GM19099 (cell line): ENCODE measurements around the gene SLC25A13.

Experiments used
- POLR2A ChIP-seq: IDR thresholded peaks from 3 replicates; pipeline ENCODE4 v1.6.1; 2011; ENCODE audit warnings: low read depth; ENCODE audit not compliant: insufficient read length; ENCODE audit errors: extremely low read depth

The SLC25A13 gene

DNA sequence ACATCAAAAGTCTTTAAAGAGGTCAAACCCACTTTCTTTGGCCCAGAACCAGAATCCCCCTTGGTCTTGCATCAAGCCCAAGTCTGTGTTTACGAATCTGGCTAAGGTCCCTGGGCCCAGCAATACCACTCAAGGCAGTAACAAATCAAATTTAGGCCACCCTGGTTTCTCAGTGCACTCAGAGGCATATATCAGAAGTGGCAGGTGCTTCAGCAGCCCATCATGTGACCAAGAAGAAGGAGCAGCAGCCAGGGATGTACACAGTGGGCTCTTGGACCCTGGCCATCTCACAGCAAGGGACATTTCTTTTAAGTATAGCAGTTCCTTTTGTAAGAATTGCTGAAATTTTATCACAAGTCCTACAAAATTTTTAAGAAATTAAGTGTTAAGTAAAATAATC, 7.3 kb upstream of the SLC25A13 start:
- no peak for TF ChIP-seq POLR2A

DNA sequence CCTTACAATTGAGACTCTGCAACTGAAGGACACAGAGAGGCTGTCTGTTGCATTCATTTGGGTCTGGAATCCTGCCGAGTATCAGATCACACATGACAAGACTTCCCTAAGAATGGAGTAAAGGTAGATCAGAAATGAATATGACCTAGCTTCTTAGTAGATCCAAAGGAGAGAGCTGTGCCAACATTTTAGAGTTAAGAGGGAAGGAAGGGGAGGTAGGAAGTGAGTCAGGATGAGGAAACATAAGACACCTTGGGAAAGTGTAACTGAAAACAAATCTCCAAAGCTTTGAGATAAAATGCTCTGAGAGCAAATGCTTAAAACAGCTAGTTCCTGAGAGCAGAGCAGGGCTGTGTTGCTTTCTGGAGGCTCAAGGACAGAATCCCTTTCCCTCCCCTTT, 6.1 kb upstream of the SLC25A13 start:
- no peak for TF ChIP-seq POLR2A

- TF ChIP-seq POLR2A: no peak
Observed at GRCh38 chr7:96327429-96327828, 5.5 kb upstream of the SLC25A13 start.

GRCh38 chr7:96322847-96323461, 1.1 kb upstream of the SLC25A13 start:
- TF ChIP-seq POLR2A: no peak

- no peak for TF ChIP-seq POLR2A
Observed at GRCh38 chr7:96322373-96322695, 436 bp upstream of the SLC25A13 start.

DNA sequence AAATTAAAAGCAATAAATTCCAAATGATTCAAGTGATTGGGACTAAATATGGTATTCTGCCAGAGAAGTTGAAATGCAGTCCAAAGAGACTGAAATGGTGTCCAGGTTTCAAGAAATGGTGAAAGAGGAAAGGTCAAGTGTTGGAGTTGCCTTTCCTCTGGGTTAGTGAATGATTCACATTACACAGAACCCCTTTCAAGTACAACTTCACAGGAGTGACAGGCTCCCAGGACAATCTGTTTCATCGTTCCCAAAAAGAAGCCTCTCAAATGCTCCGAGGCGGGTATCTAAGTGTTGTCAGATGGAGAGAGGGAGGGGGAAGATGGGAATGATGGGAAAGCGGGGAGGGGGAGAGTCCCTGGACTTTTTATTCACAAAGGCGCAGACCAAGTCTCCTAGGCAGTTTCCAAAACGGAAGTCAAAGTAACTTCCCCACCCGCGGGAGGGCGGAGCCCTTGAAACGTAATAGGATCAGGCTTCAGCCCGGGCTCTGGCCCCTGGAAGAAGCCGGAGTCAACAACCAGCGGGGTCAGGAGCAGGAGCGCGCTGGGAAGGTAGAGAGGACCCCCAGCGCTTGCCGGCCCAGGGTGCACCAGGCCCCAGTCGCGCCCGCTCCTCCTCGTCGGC, 754 bp downstream of the SLC25A13 start:
- TF ChIP-seq POLR2A: no peak

- no peak for TF ChIP-seq POLR2A
Observed at GRCh38 chr7:96320442-96320841, 1.5 kb downstream of the SLC25A13 start.

- TF ChIP-seq POLR2A: no peak
Observed at GRCh38 chr7:96319439-96319838, 2.5 kb downstream of the SLC25A13 start.

DNA sequence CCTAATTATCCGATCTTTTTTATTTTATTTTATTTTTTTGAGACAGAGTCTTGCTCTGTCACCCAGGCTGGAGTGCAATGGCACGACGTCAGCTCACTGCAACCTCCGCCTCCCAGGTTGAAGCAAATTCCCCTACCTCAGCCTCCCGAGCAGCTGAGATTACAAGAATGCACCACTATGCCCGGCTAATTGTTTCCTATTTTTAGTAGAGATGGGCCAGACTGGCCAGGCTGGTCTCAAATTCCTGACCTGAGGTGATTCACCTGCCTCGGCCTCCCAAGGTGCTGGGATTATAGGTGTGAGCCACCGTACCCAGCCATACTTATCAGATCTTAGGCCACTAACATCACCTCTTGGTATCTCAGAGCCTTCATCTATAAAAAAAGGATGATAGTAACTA, 4.9 kb downstream of the SLC25A13 start:
- no peak for TF ChIP-seq POLR2A

DNA sequence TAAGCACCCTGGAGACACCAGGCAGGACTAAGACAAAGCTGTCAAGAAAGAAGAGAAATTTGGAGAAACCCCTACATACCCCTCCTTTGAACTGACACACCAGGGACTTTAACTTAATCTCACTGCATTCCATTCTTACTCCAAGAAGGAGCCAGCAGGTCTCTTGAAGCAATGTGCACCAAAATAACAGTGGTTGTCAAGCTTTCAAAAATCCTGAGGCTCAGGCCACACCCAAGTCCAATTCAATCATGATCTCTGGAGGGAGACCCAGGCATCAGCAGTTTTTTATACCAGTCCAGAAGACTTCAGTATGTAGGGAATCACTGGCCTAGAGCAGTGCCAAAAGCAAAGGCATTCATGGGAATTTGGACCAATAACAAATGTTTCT, 6.8 kb downstream of the SLC25A13 start:
- no peak for TF ChIP-seq POLR2A

- no peak for TF ChIP-seq POLR2A
Observed at GRCh38 chr7:96314402-96315124, 7.3 kb downstream of the SLC25A13 start.

- TF ChIP-seq POLR2A: no peak
Observed at GRCh38 chr7:96313940-96314339, 8.0 kb downstream of the SLC25A13 start.

GRCh38 chr7:96312502-96312901, 9.4 kb downstream of the SLC25A13 start:
- TF ChIP-seq POLR2A: no peak

DNA sequence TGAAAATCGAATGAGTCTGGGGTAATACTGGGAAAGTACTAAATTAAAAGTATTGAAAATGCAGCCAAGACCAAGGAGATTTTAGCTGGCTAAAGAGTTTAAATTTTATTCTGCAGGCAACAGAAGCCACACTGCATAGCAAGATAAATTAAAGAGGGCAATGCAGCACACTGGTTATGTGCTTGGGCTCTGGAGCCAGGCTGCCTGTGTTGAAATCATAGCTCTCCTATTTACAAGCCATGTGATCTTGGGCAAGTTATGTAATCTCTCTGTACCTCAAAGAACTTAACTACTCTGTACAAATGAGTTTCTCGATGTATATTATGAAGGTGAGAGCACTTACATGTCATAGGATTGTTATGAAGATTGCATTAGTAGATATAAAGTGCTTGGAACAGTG, 9.9 kb downstream of the SLC25A13 start:
- TF ChIP-seq POLR2A: no peak

DNA sequence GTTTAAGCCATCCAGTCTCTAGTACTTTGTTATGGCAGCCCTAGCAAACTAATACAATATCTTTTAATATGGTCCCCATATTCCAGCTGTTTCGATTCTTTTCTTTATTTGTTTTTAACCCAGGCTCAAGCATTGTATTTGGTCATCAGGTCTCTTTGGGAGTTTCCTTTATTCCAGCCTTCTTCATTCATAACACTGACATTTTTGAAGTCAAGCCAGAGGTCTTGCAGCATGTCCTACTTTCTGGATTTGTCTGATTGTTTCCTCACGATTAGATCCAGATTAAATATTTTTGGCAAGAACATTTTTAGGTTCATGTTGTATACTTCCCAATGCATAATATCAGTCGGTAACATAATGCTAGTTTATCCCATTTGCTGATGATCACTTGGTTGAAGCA, 11.8 kb downstream of the SLC25A13 start:
- no peak for TF ChIP-seq POLR2A

DNA sequence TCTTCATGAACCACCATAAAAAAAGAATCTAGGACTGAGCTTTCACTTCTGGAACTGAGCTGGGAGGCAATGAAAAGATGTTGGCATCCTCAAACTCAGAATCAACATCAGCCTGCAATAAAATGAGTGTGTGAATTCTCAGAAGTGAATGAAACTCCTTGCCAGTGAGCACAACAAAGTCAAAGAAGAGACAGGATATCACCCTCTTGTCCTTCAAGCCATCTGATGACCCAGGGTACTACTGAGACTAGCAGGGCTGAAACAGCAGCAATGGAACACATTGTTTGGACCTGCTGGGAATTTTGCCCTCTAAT, 13.0 kb downstream of the SLC25A13 start:
- TF ChIP-seq POLR2A: no peak

- no peak for TF ChIP-seq POLR2A
Observed at GRCh38 chr7:96308253-96308949, 13.5 kb downstream of the SLC25A13 start.
